22Rv1 (cell line): ENCODE results near the gene TLCD2.
"Not testable (repeated sequence)": the region's sequence is repeated elsewhere in the genome, so short reads cannot be mapped to it uniquely, and the experiment has no call there.

ENCODE experiments used
- H3K27ac ChIP-seq: fragments of 450-650 bp; 2 replicates; pipeline ENCODE4 v1.5.1; 2017
- ZFX ChIP-seq: fragments of 450-650 bp; IDR thresholded peaks from 2 replicates; pipeline ENCODE4 v1.6.1; 2017; ENCODE audit warnings: antibody characterized with exemption, borderline replicate concordance
- TF ChIP-seq, protein P1 (sequence below): fragments of 450-650 bp; IDR thresholded peaks from 2 replicates; pipeline ENCODE4 v1.5.1; 2017; ENCODE audit warnings: mild to moderate bottlenecking

The TLCD2 gene

DNA sequence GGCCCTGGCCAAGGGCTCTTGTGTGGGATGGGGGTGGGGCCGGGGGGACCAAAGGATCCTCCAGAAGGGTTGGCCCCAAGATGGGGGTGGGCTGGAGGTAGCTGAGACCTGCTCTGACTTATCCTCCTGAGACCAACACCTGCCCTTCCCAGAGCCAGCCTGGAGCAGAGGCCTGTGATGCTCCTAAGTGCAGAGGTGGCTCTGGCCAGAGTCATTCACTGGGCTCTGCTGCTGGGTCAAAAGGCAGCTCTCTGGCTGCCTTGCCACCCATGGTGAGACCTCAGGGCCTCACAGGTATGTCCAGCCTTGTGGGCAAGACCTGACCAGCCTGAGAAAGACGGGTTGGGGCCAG is 32.9 kb upstream of the TLCD2 start:
- H3K27ac ChIP-seq = no peak overlapping the region

DNA sequence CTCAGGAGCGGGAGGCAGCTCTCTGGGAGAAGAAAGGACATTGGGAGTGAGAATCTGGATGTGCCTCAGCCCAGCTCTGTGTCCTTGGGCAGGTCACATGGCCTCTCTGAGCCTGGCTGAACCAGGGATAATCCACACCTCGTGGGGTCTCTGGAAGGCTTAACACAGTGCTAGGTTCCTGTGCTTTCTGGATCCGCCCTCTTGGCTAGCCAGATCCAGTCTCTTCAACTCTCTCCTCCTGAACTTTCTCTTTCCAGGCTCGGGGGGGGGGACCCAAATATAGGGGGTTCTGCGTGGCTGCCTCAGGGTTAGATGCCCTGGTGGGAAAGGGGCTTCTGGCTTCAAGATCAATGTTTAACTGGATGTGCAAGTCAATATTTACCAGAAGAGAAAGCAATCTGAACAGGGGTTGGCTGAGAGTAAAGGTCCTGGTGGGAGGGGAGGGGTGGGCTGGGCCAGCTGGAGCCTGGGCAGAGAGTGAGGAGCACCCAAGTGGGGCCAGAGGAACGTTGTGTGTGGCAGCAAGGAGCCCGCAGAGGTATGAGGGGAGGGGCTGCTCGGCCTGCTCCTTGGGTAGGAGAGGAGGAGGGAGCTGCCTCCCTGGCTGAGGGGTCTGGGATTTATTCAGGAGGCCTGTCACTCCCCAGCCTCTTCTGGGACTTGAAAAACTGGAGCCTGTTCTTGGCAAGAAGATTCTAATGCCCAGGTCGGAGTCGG is 32.4 kb upstream of the TLCD2 start, which contains the start of gene SERPINF2:
SERPINF2 (plus strand) TSS at position 501 of the 717 bp plus-strand sequence. CDS start 2,125 bp downstream, outside the sequence.
- H3K27ac ChIP-seq = no peak within 1 kb of the TSS

More for the DNA sequence above, 32.9 kb upstream of the TLCD2 start:
- TF ChIP-seq ZFX = no peak
- TF ChIP-seq, protein P1, sequence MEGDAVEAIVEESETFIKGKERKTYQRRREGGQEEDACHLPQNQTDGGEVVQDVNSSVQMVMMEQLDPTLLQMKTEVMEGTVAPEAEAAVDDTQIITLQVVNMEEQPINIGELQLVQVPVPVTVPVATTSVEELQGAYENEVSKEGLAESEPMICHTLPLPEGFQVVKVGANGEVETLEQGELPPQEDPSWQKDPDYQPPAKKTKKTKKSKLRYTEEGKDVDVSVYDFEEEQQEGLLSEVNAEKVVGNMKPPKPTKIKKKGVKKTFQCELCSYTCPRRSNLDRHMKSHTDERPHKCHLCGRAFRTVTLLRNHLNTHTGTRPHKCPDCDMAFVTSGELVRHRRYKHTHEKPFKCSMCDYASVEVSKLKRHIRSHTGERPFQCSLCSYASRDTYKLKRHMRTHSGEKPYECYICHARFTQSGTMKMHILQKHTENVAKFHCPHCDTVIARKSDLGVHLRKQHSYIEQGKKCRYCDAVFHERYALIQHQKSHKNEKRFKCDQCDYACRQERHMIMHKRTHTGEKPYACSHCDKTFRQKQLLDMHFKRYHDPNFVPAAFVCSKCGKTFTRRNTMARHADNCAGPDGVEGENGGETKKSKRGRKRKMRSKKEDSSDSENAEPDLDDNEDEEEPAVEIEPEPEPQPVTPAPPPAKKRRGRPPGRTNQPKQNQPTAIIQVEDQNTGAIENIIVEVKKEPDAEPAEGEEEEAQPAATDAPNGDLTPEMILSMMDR = no peak

DNA sequence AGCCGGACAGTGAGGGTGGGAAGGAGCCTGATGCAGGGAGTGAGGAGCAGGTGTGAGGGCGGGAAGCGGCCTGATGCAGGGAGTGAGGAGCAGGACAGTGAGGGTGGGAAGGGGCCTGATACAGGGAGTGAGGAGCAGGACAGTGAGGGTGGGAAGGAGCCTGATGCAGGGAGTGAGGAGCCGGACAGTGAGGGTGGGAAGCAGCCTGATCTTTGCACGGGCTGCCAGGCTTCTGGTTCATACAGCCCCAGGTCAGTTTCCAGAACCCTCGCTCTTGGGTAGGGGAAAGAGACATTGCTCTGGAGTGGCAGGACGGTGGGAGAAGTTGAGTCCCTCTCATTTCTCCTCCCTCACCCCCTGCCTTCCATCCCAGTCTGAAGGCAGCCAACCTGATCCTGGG is 31.7 kb upstream of the TLCD2 start:
- not testable (repeated sequence) for H3K27ac ChIP-seq

More for the DNA sequence above, 32.4 kb upstream of the TLCD2 start, which contains the start of gene SERPINF2:
- no peak for TF ChIP-seq ZFX
- TF ChIP-seq, protein P1 = no peak

DNA sequence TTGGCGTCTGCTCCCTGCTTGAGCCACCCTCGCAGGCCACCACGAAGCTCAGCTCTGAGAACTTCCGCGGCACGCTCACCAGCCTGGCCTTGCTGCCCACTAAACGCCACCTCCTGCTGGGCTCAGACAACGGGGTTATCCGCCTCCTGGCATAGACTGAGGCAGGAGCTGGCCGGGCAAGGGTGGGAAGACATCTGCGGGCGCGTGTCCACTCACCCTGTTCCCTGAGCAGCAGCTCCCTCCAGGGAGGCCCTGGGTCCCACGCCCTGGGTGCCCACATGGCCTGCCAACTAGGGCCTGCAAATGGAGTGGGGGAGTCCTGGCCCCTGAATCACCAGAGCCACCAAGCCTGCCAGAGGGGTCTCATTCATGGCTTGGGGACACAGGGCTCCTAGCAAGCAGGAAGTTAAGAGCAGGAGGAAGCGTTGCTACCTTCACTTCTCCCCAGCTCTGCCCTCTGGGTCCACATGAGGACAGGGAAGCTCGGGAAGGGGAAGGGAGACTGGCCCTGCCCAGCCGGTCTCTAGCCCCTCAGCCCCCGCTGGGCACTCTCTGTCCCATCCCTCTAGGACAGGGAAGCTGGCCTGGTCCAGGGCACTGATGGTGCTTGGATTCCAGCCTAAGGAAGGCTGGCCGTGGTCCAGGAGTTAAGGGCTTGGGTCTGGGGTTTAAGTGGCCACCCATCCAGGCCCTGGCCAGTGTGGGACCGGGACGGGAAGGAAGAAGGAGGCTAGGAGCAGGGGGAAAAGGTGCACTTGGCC is 27.5 kb upstream of the TLCD2 start:
- TF ChIP-seq ZFX = no peak
- TF ChIP-seq, protein P1 = no peak
- H3K27ac ChIP-seq = no peak overlapping the region

DNA sequence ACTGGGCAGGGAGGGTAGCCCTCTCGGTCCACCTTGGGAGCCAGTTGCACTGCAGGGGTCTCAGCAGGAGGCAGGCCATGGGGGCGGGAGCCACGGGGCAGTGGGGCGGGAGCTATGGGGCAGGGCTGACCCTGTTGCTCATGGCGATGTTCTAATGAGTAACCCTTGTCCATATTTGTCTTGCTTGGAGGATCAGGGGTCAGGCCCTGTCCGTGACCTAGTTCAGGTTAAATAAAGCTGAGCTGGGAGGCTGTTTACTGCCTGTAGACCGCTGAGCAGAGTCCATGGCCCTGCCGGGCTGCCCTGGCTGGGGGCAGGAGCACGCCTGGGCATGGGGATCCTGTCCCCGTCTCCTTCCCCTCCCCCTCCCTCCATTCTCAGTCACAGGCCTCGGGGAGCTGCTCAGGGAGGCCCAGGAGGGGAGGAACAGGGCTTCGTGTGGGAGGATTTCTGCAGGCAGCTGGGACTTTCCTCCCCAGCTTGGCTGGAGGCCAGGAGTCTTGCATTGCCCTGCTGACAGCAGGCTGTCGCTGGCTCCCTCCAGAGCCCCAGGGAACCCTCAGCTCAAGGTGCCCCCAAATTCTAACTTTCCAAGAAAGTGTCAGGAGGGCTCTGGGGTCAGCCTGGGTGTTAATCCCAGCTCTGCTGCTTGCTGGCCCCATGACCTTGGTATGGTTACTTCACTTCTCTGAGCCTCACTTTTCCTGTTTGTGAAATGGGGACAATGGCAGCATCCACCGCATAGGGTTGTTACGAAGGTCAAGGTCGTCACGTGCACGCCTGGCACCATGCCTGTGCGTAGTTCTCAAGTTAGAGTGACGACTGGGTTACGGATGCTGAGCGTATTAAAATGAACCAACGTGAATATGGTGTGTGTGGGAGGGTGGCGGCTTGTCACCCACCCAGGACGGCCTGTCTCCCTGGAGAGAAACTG is 26.4 kb upstream of the TLCD2 start:
- TF ChIP-seq, protein P1 = no peak
- TF ChIP-seq ZFX = no peak
- no peak overlapping the region for H3K27ac ChIP-seq

DNA sequence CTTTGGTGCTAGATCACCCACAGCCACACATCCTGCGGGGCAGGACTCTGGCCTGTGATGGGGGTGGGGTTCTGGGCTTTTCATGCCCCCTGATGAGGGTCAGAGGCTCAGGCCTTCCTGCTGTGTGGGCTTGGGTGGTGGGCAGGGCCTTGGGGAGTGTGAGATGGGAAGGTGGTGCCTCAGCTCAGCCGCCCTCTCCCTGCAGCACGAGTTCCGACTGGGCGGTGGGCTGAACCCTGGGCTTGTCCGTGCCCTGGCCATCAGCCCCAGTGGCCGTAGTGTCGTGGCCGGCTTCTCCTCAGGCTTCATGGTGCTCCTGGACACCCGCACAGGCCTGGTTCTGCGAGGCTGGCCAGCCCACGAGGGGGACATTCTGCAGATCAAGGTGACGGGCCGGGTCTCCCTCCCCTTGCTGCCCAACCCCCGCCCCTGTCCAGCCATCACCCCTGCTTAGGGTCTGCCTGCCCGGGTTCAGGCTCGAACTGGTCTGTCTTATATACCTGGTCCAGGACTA is 25.7 kb upstream of the TLCD2 start:
- H3K27ac ChIP-seq = no peak overlapping the region

More for the DNA sequence above, 25.7 kb upstream of the TLCD2 start:
- TF ChIP-seq, protein P1 = no peak
- no peak for TF ChIP-seq ZFX
